PC-3 (cell line): Measurements from ENCODE around the gene IL1RAPL2. TPM values are rescaled to one million over a fixed set of nuclear protein-coding genes. Genes with fewer than 3 reads are reported as not detected.

Source experiments
- ATAC-seq: fragments of 200-7000 bp; cut with Tn5 transposase; 2 replicates; pipeline ENCODE4 v1.9.1; 2020; ENCODE audit warnings: mild to moderate bottlenecking, moderate library complexity
- BruUV-seq: library from RNA; stranded (reverse); fragments of 400-500 nt; replicated peaks from 2 replicates; lab custom pipeline; 2021; lab: Mats Ljungman, UMichigan
- CTCF ChIA-PET: fragments of 300-600 bp; sonication (Branson Sonifier 250); formaldehyde crosslinking; loops from one replicate; lab custom pipeline; 2022; ENCODE audit warnings: antibody characterized with exemption; lab: Charles Lee
- POLR2A ChIA-PET: fragments of 300-600 bp; sonication (Branson Sonifier 250); formaldehyde crosslinking; loops from one replicate; lab custom pipeline; 2022; ENCODE audit warnings: antibody characterized with exemption; ENCODE audit not compliant: unreplicated experiment; lab: Charles Lee
- DNase-seq: peaks from one replicate; pipeline ENCODE4 v3.0.0-alpha.2; 2015
- H2AFZ ChIP-seq: fragments of 300-600 bp; sonication (generic); 2 replicates; pipeline ENCODE4 v1.6.0; 2016; ENCODE audit warnings: antibody characterized with exemption, low read length
- H3F3A ChIP-seq: fragments of 300-600 bp; sonication (generic); one replicate; pipeline ENCODE4 v1.6.0; 2017; ENCODE audit warnings: antibody characterized with exemption, low read length, control low read depth, mild to moderate bottlenecking; ENCODE audit not compliant: unreplicated experiment
- H3K27ac ChIP-seq: fragments of 300-600 bp; sonication (generic); 2 replicates; pipeline ENCODE4 v1.5.1; 2016; ENCODE audit warnings: mild to moderate bottlenecking, low read length
- H3K27me3 ChIP-seq: fragments of 300-600 bp; sonication (generic); 2 replicates; pipeline ENCODE4 v1.6.1; 2016; ENCODE audit warnings: low read length, mixed read lengths
- H3K36me3 ChIP-seq: fragments of 300-600 bp; sonication (generic); 2 replicates; pipeline ENCODE4 v1.6.1; 2016; ENCODE audit warnings: low read depth, mixed run types, low read length, mixed read lengths
- H3K4me1 ChIP-seq: fragments of 300-600 bp; sonication (generic); 2 replicates; pipeline ENCODE4 v1.5.1; 2016; ENCODE audit warnings: low read length; ENCODE audit not compliant: insufficient read depth
- H3K4me2 ChIP-seq: fragments of 300-600 bp; sonication (generic); 2 replicates; pipeline ENCODE4 v1.6.0; 2016; ENCODE audit warnings: low read length
- H3K4me3 ChIP-seq: fragments of 300-600 bp; sonication (generic); 2 replicates; pipeline ENCODE4 v1.5.1; 2016; ENCODE audit warnings: mild to moderate bottlenecking, low read length, mixed read lengths
- H3K79me2 ChIP-seq: fragments of 300-600 bp; sonication (generic); 2 replicates; pipeline ENCODE4 v1.6.1; 2017; ENCODE audit warnings: low read length, mixed read lengths
- H3K9ac ChIP-seq: fragments of 300-600 bp; sonication (generic); 2 replicates; pipeline ENCODE4 v1.6.0; 2016; ENCODE audit warnings: mild to moderate bottlenecking, low read length
- H3K9me2 ChIP-seq: fragments of 300-600 bp; sonication (generic); replicated peaks from 2 replicates; pipeline ENCODE4 v1.6.1; 2016; ENCODE audit warnings: mixed run types, low read length, mixed read lengths
- H3K9me3 ChIP-seq: fragments of 300-600 bp; sonication (generic); 2 replicates; pipeline ENCODE4 v1.6.1; 2016; ENCODE audit warnings: low read length, mixed read lengths
- H4K20me1 ChIP-seq: fragments of 300-600 bp; sonication (generic); 2 replicates; pipeline ENCODE4 v1.6.1; 2016; ENCODE audit warnings: low read length, mixed read lengths
- EZH2 ChIP-seq: fragments of 300-600 bp; sonication (generic); IDR thresholded peaks from one replicate; pipeline ENCODE4 v1.6.1; 2017; ENCODE audit warnings: antibody characterized with exemption, mild to moderate bottlenecking, low read length; ENCODE audit not compliant: unreplicated experiment
- EZH2phosphoT487 ChIP-seq: fragments of 300-600 bp; sonication (generic); IDR thresholded peaks from 2 replicates; pipeline ENCODE4 v1.6.1; 2018; ENCODE audit warnings: mild to moderate bottlenecking, antibody characterized with exemption, low read length, borderline replicate concordance
- intact Hi-C: fragments of 100-400 bp; cut with micrococcal nuclease; formaldehyde crosslinking; loops from 2 replicates; pipeline ENCODE4 v1.9.0; 2023
- total RNA-seq: library from RNA; depleted of rRNA; stranded (reverse); fragments of >200 nt; gene quantifications from 2 replicates; pipeline ENCODE4 v1.2.3, GENCODE V29; 2014
- TF ChIP-seq, protein P1 (sequence below): fragments of 300-600 bp; sonication (generic); conservative IDR thresholded peaks from 2 replicates; pipeline ENCODE4 v1.5.1; 2017; ENCODE audit warnings: antibody characterized with exemption, low read depth, mild to moderate bottlenecking, low read length

Gene IL1RAPL2
- total RNA-seq, 1 experiment from 2014 or later = 0.62 TPM

DNA sequence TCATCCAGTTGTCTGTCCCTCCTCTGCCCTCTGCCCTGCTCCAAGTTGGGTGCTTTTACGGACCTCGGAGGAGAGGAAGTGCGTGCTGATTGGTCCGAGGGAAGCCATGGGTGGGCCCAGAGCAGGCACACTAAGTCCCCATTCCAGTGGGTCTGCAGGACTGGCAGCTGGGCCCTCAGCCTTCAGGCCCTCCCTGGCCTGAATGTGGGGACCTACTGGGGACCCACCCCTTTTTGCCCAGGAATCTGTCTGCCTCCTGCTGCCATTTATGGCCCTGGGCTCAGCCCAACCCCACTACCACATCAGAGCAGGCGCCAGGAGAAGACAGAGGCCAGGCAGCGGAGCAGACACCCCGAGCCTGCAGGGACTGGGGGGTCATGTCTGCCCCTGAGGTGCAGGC lies 484.9 kb downstream of the IL1RAPL2 start:
- ATAC-seq (no peak), DNase-seq (no peak)
- H3K27ac ChIP-seq = no peak overlapping the region
- H2AFZ ChIP-seq = no peak overlapping the region
- TF ChIP-seq, protein P1, sequence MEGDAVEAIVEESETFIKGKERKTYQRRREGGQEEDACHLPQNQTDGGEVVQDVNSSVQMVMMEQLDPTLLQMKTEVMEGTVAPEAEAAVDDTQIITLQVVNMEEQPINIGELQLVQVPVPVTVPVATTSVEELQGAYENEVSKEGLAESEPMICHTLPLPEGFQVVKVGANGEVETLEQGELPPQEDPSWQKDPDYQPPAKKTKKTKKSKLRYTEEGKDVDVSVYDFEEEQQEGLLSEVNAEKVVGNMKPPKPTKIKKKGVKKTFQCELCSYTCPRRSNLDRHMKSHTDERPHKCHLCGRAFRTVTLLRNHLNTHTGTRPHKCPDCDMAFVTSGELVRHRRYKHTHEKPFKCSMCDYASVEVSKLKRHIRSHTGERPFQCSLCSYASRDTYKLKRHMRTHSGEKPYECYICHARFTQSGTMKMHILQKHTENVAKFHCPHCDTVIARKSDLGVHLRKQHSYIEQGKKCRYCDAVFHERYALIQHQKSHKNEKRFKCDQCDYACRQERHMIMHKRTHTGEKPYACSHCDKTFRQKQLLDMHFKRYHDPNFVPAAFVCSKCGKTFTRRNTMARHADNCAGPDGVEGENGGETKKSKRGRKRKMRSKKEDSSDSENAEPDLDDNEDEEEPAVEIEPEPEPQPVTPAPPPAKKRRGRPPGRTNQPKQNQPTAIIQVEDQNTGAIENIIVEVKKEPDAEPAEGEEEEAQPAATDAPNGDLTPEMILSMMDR = no peak
- no peak for TF ChIP-seq EZH2
- TF ChIP-seq EZH2phosphoT487 = no peak
- H3K4me2 ChIP-seq = no peak overlapping the region
- H3K36me3 ChIP-seq = no peaks in the 10 kb centered on the region
- H3F3A ChIP-seq = no peaks in the 10 kb centered on the region
- H3K9me3 ChIP-seq = no peaks in the 10 kb centered on the region
- BruUV-seq = no TSS peak
- H3K79me2 ChIP-seq = no peaks in the 10 kb centered on the region
- CTCF ChIA-PET = no interaction called here
- H3K4me1 ChIP-seq = no peaks in the 10 kb centered on the region
- H3K27me3 ChIP-seq = no peaks in the 10 kb centered on the region
- no peaks in the 10 kb centered on the region for H4K20me1 ChIP-seq
- no peak overlapping the region for H3K4me3 ChIP-seq
- no peak overlapping the region for H3K9ac ChIP-seq
- POLR2A ChIA-PET = no interaction called here
- H3K9me2 ChIP-seq = no peaks in the 10 kb centered on the region
- intact Hi-C loops = no loop called here

DNA sequence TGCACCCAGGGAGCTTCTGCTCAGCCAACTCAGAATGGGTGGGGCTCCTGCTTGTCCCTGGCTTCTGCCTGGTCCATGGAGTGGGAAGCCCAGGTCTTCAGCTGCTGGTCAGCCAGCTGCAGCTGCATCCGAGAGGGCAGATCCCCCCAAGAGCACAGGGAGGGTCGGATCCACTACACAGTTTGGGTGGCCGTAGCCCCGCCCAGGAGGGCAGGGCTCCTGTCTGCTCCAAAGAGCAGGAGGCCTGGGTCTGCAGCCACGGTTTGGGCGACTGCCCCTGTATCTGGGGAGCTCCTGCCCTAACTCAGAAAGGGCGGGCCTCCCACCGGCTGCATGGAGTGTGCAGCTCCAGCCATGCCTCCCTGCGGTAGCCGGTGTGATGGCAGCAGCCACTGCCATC lies 485.4 kb downstream of the IL1RAPL2 start:
- no peak overlapping the region for H3K9ac ChIP-seq
- ChIA-PET POLR2A (no interaction called here), CTCF (no interaction called here)
- H3F3A ChIP-seq = no peaks in the 10 kb centered on the region
- no peak overlapping the region for H2AFZ ChIP-seq
- H3K4me1 ChIP-seq = no peaks in the 10 kb centered on the region
- H3K27ac ChIP-seq = no peak overlapping the region
- no peaks in the 10 kb centered on the region for H3K27me3 ChIP-seq
- no peaks in the 10 kb centered on the region for H3K36me3 ChIP-seq
- TF ChIP-seq EZH2phosphoT487 (no peak), EZH2 (no peak)
- TF ChIP-seq, protein P1 = no peak
- DNase-seq = no peak
- intact Hi-C loops = no loop called here
- no peaks in the 10 kb centered on the region for H4K20me1 ChIP-seq
- H3K4me2 ChIP-seq = no peak overlapping the region
- no peaks in the 10 kb centered on the region for H3K79me2 ChIP-seq
- no peak for ATAC-seq
- H3K4me3 ChIP-seq = no peak overlapping the region
- no peaks in the 10 kb centered on the region for H3K9me2 ChIP-seq
- no TSS peak for BruUV-seq
- H3K9me3 ChIP-seq = no peaks in the 10 kb centered on the region

DNA sequence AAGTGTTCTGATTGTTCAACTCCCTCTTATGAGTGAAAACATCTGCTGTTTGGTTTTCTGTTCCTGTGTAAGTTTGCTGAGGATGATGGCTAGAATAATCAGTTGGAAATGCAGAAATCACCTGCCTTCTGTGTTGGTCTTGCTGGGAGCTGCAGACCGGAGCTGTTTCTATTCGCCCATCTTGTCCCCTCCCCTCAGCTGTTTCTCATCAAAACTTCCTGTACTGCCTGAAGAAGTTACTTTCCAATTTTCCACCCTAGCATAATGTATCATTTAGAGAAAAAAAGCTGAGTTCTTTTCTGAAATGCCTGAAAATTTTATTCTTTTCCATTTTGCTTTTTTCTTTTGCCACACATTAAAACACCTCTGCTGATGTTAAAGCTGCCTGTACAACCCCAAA lies 486.9 kb downstream of the IL1RAPL2 start:
- ATAC-seq (no peak), DNase-seq (no peak)
- Histone ChIP-seq H3K9me2 (no peaks in the 10 kb centered on the region), H4K20me1 (no peaks in the 10 kb centered on the region), H3K4me1 (no peaks in the 10 kb centered on the region), H3K4me2 (no peak overlapping the region), H3K27me3 (no peaks in the 10 kb centered on the region), H2AFZ (no peak overlapping the region), H3K27ac (no peak overlapping the region), H3K9me3 (no peaks in the 10 kb centered on the region), H3F3A (no peaks in the 10 kb centered on the region), H3K9ac (no peak overlapping the region), H3K79me2 (no peaks in the 10 kb centered on the region), H3K36me3 (no peaks in the 10 kb centered on the region), H3K4me3 (no peak overlapping the region)
- CTCF ChIA-PET = no interaction called here
- POLR2A ChIA-PET = no interaction called here
- no peak for TF ChIP-seq EZH2
- TF ChIP-seq, protein P1 = no peak
- TF ChIP-seq EZH2phosphoT487 = no peak
- BruUV-seq = no TSS peak
- intact Hi-C loops = no loop called here
